Activated T-helper 17 cell treated with anti-CD3 and anti-CD28 coated beads, Interleukin-2, amount 50 U/mL, for 72 hours (primary cell): ENCODE results near the gene PSMG3. TPM values are rescaled to one million over a fixed set of nuclear protein-coding genes. Genes with fewer than 3 reads are reported as not detected.

Experiments
- ATAC-seq: fragments of 150-1000 bp; cut with Tn5 transposase; replicated peaks from 2 replicates; pipeline ENCODE4 v1.10.0; 2021; ENCODE audit warnings: mild to moderate bottlenecking, moderate library complexity
- H3K27ac Mint-ChIP-seq: one replicate; pipeline ENCODE4 v1.8.0; 2022; ENCODE audit warnings: mixed read lengths
- H3K27me3 Mint-ChIP-seq: one replicate; pipeline ENCODE4 v1.8.0; 2022; ENCODE audit warnings: mixed read lengths
- H3K36me3 Mint-ChIP-seq: one replicate; pipeline ENCODE4 v1.8.0; 2022; ENCODE audit warnings: low read depth, mild to moderate bottlenecking, mixed read lengths
- H3K4me1 Mint-ChIP-seq: one replicate; pipeline ENCODE4 v1.8.0; 2022; ENCODE audit warnings: mixed read lengths
- H3K4me3 Mint-ChIP-seq: one replicate; pipeline ENCODE4 v1.8.0; 2022; ENCODE audit warnings: mild to moderate bottlenecking, mixed read lengths
- H3K9me3 Mint-ChIP-seq: one replicate; pipeline ENCODE4 v1.8.0; 2022; ENCODE audit warnings: mixed read lengths
- total RNA-seq, 2 donors: library from RNA; stranded (reverse); gene quantifications; one replicate each; pipeline ENCODE4 v1.2.3, GENCODE V29; 2022

The PSMG3 gene
- total RNA-seq, 2 donors from 2014 or later = 26.4 to 46.4 TPM

GRCh38 chr7:1560620-1561031 is 9.2 kb downstream of the PSMG3 start:
- no peaks in the 10 kb centered on the region for H3K27me3 Mint-ChIP-seq
- no peak overlapping the region for H3K27ac Mint-ChIP-seq
- H3K36me3 Mint-ChIP-seq = peaks cover 5% of the 10 kb centered on the region
- no peaks in the 10 kb centered on the region for H3K4me1 Mint-ChIP-seq
- ATAC-seq = no peak
- H3K4me3 Mint-ChIP-seq = no peak overlapping the region
- H3K9me3 Mint-ChIP-seq = no peaks in the 10 kb centered on the region

DNA sequence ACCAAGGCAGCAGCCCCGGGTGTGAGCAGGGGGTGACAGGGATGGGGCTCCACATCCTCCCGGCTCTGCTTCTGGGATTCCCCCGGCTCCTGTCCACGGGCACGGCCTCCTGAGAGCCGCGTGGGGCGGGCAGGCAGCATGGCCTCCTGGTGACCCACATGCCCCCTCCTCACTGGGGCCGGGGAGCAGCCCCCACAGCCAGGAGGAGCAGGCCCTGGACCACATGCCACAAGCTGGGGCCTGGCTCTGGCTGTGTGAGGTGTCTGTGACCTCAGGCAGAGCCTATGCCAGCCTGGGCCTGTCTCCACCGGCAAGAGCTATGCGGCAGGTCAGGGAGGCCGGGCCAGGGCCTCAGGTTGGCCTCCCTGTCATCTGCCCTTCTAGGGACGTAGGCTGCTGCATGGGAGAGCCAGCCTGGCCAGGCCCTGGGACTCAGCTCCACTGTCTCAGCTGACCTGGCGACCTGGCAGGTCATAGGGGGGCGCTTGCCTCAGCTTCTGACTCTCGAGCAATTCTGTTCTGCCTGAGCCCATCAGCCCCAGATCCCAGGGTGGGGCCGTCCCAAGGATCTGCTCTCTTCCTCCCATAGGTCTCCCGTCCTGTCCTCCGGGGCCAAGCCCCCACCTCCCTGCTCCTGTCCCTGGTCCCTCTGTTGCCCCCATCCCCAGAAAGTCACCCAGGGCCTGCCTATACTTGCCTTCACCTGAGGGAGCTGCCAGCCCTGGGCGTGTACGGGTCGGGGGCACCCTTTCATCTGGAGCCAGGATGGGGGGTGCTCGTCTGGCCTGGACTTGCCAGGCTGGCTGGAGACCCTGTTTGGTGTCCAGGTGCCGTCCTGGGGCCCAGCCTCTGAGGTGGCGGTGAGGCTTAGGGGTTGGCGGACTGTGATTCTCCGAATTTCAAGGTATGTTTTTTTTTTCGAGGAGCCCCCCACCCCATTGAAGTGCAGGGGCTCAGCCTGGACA is 9.9 kb downstream of the PSMG3 start:
- Mint-ChIP-seq H3K27ac (no peak overlapping the region), H3K4me3 (no peak overlapping the region)

DNA sequence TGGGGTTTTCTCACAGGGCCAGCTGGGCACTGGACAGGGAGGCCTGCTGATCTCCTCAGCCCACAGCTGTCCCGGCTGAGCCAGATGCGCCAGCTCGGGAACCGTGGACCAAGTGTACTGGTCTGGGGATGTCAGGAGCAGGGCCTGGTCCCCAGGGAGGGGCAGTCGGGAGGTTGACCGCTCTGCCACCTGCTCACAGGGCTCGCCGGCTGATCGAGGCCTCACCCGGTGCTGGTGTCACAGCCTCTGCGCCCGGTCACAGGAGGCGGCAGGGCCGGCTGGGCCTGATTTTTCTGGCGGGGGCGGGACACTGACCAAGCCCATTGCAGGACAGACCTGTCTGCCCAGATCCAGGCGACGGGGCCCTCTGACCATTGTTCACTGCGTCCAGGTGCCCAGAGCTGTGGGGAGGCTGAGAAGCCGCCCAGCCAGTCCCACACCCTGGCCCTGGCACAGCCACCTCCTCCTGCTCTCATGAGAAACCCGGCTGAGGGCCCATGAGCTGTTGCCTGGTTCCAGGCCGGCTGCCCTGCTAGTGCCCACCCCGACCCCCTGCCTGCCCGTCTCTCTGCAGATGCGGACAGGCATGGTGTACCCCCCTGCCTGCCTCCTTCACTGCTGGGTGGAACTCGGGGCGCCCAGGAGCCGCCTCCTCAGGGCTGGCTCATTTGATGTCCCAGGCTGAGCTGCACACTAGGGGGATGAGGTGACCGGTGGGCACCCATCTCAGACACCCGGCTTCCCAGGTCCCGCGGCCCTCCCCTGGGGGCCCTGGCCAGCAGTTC is 10.8 kb downstream of the PSMG3 start:
- ATAC-seq = no peak
- no peak overlapping the region for H3K4me3 Mint-ChIP-seq
- H3K27me3 Mint-ChIP-seq = no peaks in the 10 kb centered on the region
- H3K36me3 Mint-ChIP-seq = no peaks in the 10 kb centered on the region
- H3K9me3 Mint-ChIP-seq = no peaks in the 10 kb centered on the region
- no peak overlapping the region for H3K27ac Mint-ChIP-seq
- no peaks in the 10 kb centered on the region for H3K4me1 Mint-ChIP-seq

More for the DNA sequence above, 9.9 kb downstream of the PSMG3 start:
- Mint-ChIP-seq H3K36me3 (no peaks in the 10 kb centered on the region), H3K27me3 (no peaks in the 10 kb centered on the region), H3K9me3 (no peaks in the 10 kb centered on the region), H3K4me1 (no peaks in the 10 kb centered on the region)
- no peak for ATAC-seq

- no peak for ATAC-seq
- Mint-ChIP-seq H3K9me3 (no peaks in the 10 kb centered on the region), H3K27ac (no peak overlapping the region), H3K4me3 (no peak overlapping the region), H3K4me1 (no peaks in the 10 kb centered on the region), H3K36me3 (no peaks in the 10 kb centered on the region), H3K27me3 (no peaks in the 10 kb centered on the region)
These were observed 11.5 kb downstream of the PSMG3 start for GRCh38 chr7:1558181-1558811.

DNA sequence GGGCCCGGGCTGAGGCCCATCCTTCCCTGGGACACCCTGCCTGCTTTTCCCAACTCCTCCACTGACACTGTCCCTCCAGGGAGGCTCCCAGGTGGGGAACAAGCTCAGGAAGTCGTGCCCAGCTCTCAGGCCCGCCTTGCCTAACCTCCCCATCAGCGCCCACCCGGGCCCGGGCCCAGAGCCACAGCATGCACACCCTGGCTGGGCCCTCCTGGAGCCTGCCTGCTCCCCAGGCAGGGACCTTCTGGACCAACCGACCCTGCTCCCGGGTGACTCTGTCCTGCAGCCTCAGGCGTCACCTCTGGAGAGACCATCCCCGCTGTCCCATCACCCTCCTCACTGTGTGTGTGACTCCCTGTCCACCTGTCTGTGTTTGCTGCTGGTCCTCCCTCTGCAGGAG is 12.1 kb downstream of the PSMG3 start:
- H3K27me3 Mint-ChIP-seq = no peaks in the 10 kb centered on the region
- no peak overlapping the region for H3K27ac Mint-ChIP-seq
- no peaks in the 10 kb centered on the region for H3K4me1 Mint-ChIP-seq
- no peaks in the 10 kb centered on the region for H3K9me3 Mint-ChIP-seq
- no peak overlapping the region for H3K4me3 Mint-ChIP-seq
- no peaks in the 10 kb centered on the region for H3K36me3 Mint-ChIP-seq
- ATAC-seq = no peak

- Mint-ChIP-seq H3K27ac (no peak overlapping the region), H3K4me1 (no peaks in the 10 kb centered on the region), H3K27me3 (no peaks in the 10 kb centered on the region), H3K4me3 (no peak overlapping the region), H3K36me3 (no peaks in the 10 kb centered on the region), H3K9me3 (no peaks in the 10 kb centered on the region)
- ATAC-seq = no peak
These were observed 12.8 kb downstream of the PSMG3 start for GRCh38 chr7:1557006-1557405.

DNA sequence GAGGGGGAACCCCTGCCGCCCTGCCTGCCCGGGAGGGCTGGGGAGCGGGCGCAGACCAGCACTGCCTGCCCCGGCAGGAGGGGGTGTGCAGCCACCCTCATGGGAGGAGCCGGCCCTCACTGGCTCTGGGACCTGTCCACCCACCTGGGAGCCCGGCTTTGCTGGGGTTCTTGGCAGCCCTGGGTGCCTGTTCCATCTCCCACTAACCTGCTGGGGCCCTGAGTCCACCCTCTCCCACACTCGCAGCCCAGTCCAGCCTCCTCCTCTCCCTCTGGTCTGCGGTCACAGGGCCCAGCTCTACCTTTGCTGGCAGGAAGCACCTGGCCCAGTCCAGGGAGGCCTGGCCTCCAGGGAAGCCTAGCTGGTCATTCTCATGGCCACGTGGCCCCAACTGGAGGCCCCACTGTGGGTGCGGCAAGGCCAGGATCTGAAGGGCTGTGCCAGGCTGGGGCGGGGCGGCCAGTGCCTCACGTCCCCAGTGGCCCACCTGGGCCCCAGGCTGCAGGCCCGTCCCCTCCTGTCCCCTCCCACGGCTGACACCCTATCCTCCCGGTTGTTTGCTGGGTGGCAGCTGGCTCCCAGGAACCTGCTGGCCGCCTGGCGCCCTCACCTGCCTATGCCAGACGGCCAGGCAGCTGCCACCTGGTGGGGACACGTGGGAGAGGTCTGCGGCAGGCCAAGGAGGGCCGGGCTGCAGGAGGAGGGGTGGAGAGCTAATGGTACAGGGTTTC is 13.9 kb downstream of the PSMG3 start, which contains the start of gene TMEM184A:
TMEM184A (minus strand) TSS at position 393 of the 731 bp plus-strand sequence. CDS start 721 bp downstream, outside the sequence.
- Mint-ChIP-seq H3K36me3 (no peaks in the 10 kb centered on the region), H3K27ac (no peak within 1 kb of the TSS), H3K27me3 (no peaks in the 10 kb centered on the region), H3K4me3 (no peak within 1 kb of the TSS), H3K4me1 (no peaks in the 10 kb centered on the region), H3K9me3 (no peaks in the 10 kb centered on the region)
- ATAC-seq = peak; percentile 76

DNA sequence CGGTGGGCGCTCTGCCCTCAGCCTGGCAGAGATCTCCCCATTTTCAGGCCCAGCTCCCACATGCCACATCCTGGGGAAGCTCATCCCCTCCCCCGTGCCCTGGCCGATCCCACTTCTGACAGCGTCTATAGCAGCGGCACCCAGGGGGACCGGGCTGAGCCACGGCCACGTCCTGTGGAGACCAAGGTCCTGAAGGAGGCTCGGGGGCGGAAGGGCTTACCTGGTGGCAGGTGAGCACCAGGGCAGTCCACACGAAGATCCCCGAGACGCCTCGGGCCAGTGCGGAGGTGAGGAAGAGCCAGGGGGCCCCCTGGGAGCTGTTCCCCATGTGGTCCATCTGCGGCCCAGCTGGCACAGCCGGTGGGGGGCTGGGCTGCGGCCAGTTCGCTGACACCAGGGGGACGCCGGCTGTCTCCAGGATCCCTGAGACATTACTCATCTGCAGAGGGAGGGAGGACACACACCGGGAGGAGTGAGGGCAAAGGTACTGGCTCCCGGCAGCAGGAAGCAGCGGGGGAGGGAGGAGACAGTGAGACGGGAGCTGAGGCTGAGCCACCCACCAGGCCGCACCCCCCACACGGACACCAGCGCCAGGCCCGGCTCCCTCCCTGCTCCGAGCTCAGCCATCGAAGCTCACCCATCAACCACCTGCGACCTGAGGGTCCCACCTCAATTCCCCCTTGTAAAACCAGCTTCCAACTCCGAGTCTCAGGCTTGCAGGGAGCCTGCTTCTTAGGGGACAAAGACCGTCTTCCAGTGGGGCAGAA is 14.6 kb downstream of the PSMG3 start:
- Mint-ChIP-seq H3K9me3 (no peaks in the 10 kb centered on the region), H3K27me3 (no peaks in the 10 kb centered on the region), H3K4me1 (no peaks in the 10 kb centered on the region), H3K4me3 (no peak overlapping the region), H3K36me3 (no peaks in the 10 kb centered on the region), H3K27ac (no peak overlapping the region)
- ATAC-seq = no peak

DNA sequence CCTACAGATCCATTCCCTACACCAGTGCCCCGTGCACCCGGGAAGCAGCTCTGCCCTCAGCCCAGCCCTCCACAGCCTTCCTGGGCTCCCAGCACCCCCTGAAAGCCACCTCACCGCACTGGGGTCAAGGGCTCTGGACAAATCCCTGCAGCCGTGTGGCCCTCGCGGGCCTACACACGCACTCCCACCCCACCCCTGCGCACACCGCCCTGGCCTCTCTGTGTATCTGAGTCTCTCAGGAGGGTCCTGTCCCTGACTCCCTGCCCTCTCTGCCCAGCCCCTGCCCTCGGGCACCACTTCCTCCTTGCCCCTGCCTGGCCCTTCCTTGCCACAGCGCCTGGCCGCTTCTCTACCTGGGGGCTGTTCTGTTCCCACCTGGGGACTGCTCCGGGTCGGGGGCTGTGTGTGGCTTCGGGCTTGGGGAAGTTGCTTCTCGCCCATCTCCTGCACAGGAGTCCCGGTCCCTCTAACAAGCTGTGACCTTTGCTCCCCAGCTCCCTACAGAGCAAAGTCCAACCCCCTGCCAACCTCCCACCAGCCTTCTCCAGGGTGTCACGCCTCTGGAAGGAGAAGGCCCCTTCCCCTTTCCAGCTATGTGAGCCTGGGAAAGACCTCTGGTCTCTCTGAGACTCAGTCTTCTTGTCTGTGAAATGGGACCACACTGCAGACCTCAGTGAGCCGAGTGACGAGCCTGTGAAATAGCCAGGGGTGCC is 15.3 kb downstream of the PSMG3 start:
- no peaks in the 10 kb centered on the region for H3K27me3 Mint-ChIP-seq
- no peak overlapping the region for H3K27ac Mint-ChIP-seq
- no peaks in the 10 kb centered on the region for H3K4me1 Mint-ChIP-seq
- H3K4me3 Mint-ChIP-seq = no peak overlapping the region
- no peaks in the 10 kb centered on the region for H3K9me3 Mint-ChIP-seq
- no peak for ATAC-seq
- H3K36me3 Mint-ChIP-seq = no peaks in the 10 kb centered on the region

DNA sequence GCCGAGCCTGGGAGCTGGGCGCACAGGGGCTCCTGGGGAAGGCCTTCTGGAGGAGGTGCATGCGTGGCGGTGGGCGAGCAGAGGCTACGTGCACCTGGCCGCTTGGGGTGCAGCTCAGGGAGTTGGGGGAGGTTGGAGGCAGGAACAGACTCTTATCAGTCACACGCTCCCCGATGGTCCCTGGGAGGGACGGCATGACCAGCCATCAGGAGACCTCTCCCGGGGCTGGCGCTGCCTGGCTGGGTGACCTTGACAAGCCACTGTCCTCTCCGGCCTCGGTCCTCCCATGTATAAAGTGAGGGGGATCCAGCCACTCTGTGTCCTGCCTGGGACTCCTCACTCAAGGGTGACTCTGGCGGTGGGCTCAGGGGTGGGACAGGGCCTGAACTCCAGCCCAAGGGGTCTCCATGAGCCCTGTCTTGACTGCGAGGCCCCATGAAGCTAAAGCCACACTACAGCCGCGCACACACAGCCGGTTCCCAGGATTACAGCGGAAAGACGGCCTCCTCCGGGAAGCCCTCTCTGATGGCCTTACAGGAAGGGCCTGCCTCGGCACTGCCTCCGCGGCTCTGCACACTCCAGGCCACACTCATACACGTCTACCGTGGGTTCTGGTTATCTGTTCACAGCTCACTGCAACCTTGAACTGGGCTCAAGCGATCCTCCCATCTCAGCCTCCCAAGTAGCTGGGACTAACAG is 16.2 kb downstream of the PSMG3 start:
- no peaks in the 10 kb centered on the region for H3K36me3 Mint-ChIP-seq
- H3K27ac Mint-ChIP-seq = no peak overlapping the region
- no peak for ATAC-seq
- no peaks in the 10 kb centered on the region for H3K9me3 Mint-ChIP-seq
- H3K4me3 Mint-ChIP-seq = no peak overlapping the region
- no peaks in the 10 kb centered on the region for H3K4me1 Mint-ChIP-seq
- H3K27me3 Mint-ChIP-seq = no peaks in the 10 kb centered on the region

GRCh38 chr7:1552200-1552599 is 17.6 kb downstream of the PSMG3 start:
- H3K36me3 Mint-ChIP-seq = no peaks in the 10 kb centered on the region
- H3K27ac Mint-ChIP-seq = no peak overlapping the region
- no peaks in the 10 kb centered on the region for H3K4me1 Mint-ChIP-seq
- no peaks in the 10 kb centered on the region for H3K9me3 Mint-ChIP-seq
- H3K4me3 Mint-ChIP-seq = no peak overlapping the region
- no peak for ATAC-seq
- H3K27me3 Mint-ChIP-seq = no peaks in the 10 kb centered on the region

GRCh38 chr7:1550846-1551155 is 19.0 kb downstream of the PSMG3 start:
- ATAC-seq = no peak
- Mint-ChIP-seq H3K36me3 (no peaks in the 10 kb centered on the region), H3K4me3 (no peak overlapping the region), H3K9me3 (no peaks in the 10 kb centered on the region), H3K27me3 (no peaks in the 10 kb centered on the region), H3K4me1 (no peaks in the 10 kb centered on the region), H3K27ac (no peak overlapping the region)
